Esophagus muscularis mucosa (tissue), 3 donors: Measurements from ENCODE around the gene SPSB3.

Source experiments
- CTCF ChIP-seq, 3 experiments: fragments of 200-600 bp in 2 of 3; fragments of 450-650 bp in 1 of 3; sonication (generic) in 2 of 3; IDR thresholded peaks; one replicate each; pipeline ENCODE4 v1.5.1; 2017 to 2019; ENCODE audit warnings: antibody characterized with exemption in 3 of 3, mild to moderate bottlenecking in 2 of 3, moderate library complexity in 1 of 3
- POLR2A ChIP-seq: fragments of 450-650 bp; IDR thresholded peaks from one replicate; pipeline ENCODE4 v1.6.1; 2017; ENCODE audit warnings: antibody characterized with exemption, moderate library complexity, mild to moderate bottlenecking, low read depth

GRCh38 chr16:1759511-1759910, 22.9 kb downstream of the SPSB3 start:
- no peak for TF ChIP-seq CTCF (IDR thresholded peaks at IDR 0.05)
- TF ChIP-seq POLR2A: no peak
